B cell (primary cell): ENCODE results near the gene CARMIL1. TPM values are rescaled to one million over a fixed set of nuclear protein-coding genes. Genes with fewer than 3 reads are reported as not detected.

Source experiments
- ATAC-seq: fragments of 200-7000 bp; cut with Tn5 transposase; one replicate; pipeline ENCODE4 v1.10.0; 2021; ENCODE audit warnings: low read depth, mild to moderate bottlenecking, moderate number of reproducible peaks, moderate library complexity
- CTCF ChIA-PET: fragments of 350-600 bp; sonication (Branson Sonifier 250); formaldehyde crosslinking; loops from one replicate; lab custom pipeline; 2021; ENCODE audit warnings: antibody characterized with exemption, inconsistent platforms; lab: Charles Lee
- POLR2A ChIA-PET: fragments of 350-600 bp; sonication (Branson Sonifier 250); formaldehyde crosslinking; loops from one replicate; lab custom pipeline; 2021; ENCODE audit warnings: antibody characterized with exemption; lab: Charles Lee
- DNase-seq: peaks from one replicate; pipeline ENCODE4 v3.0.0; 2013
- H2AFZ ChIP-seq: 2 replicates; pipeline ENCODE4 v1.6.1; 2012; ENCODE audit warnings: mild to moderate bottlenecking, low read depth, low read length; ENCODE audit not compliant: insufficient read depth, poor library complexity, severe bottlenecking
- H3K27ac ChIP-seq, 2 donors: 1 replicate in 1 of 2; 2 replicates in 1 of 2; pipeline ENCODE4 v1.5.1; 2012 to 2013; ENCODE audit warnings: low read length in 2 of 2, mild to moderate bottlenecking in 2 of 2, moderate library complexity in 1 of 2
- H3K27me3 ChIP-seq, 4 experiments: fragments of 200-600 bp in 1 of 4; sonication (generic) in 1 of 4; replicated peaks in 1 of 4; 1 replicate in 2 of 4; 2 replicates in 2 of 4; pipeline versions ENCODE4 v1.6.1 to v1.7.0; 2013 to 2016; ENCODE audit warnings: low read length in 3 of 4, mild to moderate bottlenecking in 2 of 4, mixed read lengths in 1 of 4, moderate library complexity in 1 of 4; ENCODE audit not compliant: insufficient read depth in 4 of 4, control insufficient read depth in 3 of 4; ENCODE audit errors: control extremely low read depth in 1 of 4
- H3K36me3 ChIP-seq, 2 experiments: replicated peaks in 1 of 2; 1 replicate in 1 of 2; 2 replicates in 1 of 2; pipeline versions ENCODE4 v1.6.1 to v1.7.1; 2013; ENCODE audit warnings: low read length in 1 of 2; ENCODE audit not compliant: insufficient read depth in 2 of 2, control insufficient read depth in 1 of 2; ENCODE audit errors: control extremely low read depth in 1 of 2, extremely low read depth in 1 of 2
- H3K4me1 ChIP-seq, 2 donors: fragments of 200-600 bp in 1 of 2; sonication (generic) in 1 of 2; 1 replicate in 1 of 2; 2 replicates in 1 of 2; pipeline versions ENCODE4 v1.5.1 to v1.6.1; 2013 to 2017; ENCODE audit warnings: low read length in 2 of 2; ENCODE audit not compliant: control insufficient read depth in 2 of 2, insufficient read depth in 2 of 2
- H3K4me2 ChIP-seq: replicated peaks from 2 replicates; pipeline ENCODE3; 2012; ENCODE audit warnings: mild to moderate bottlenecking, low read depth, low read length; ENCODE audit not compliant: poor library complexity, severe bottlenecking
- H3K4me3 ChIP-seq, 5 experiments: fragments of 200-600 bp in 1 of 5; sonication (generic) in 1 of 5; 1 replicate in 3 of 5; 2 replicates in 2 of 5; pipeline versions ENCODE4 v1.5.1 to v1.7.0; 2011 to 2016; ENCODE audit warnings: low read length in 4 of 5, mild to moderate bottlenecking in 4 of 5, low read depth in 2 of 5, control low read depth in 1 of 5, moderate library complexity in 1 of 5; ENCODE audit not compliant: insufficient read depth in 1 of 5; ENCODE audit errors: control extremely low read depth in 1 of 5, extremely low read depth in 1 of 5
- H3K79me2 ChIP-seq: fragments of 200-600 bp; sonication (generic); one replicate; pipeline ENCODE4 v1.6.0; 2016; ENCODE audit warnings: low read length; ENCODE audit not compliant: control insufficient read depth, insufficient read depth
- H3K9ac ChIP-seq: fragments of 200-600 bp; sonication (generic); 2 replicates; pipeline ENCODE4 v1.6.1; 2017; ENCODE audit warnings: mild to moderate bottlenecking, low read length, moderate library complexity
- H3K9me3 ChIP-seq, 3 donors: one replicate each; pipeline versions ENCODE4 v1.6.1 to v1.7.1; 2013; ENCODE audit warnings: low read length in 2 of 3; ENCODE audit not compliant: control insufficient read depth in 2 of 3, insufficient read depth in 1 of 3; ENCODE audit errors: control extremely low read depth in 1 of 3
- H4K20me1 ChIP-seq: 2 replicates; pipeline ENCODE4 v1.6.0; 2012; ENCODE audit warnings: mild to moderate bottlenecking, low read length; ENCODE audit not compliant: insufficient read depth, control insufficient read depth, poor library complexity, severe bottlenecking
- H3K27ac Mint-ChIP-seq: one replicate; pipeline ENCODE4 v1.8.0; 2021; ENCODE audit warnings: mixed read lengths
- H3K27me3 Mint-ChIP-seq: one replicate; pipeline ENCODE4 v1.8.0; 2021; ENCODE audit warnings: mixed read lengths
- H3K4me1 Mint-ChIP-seq: one replicate; pipeline ENCODE4 v1.8.0; 2021; ENCODE audit warnings: mixed read lengths
- H3K4me3 Mint-ChIP-seq: one replicate; pipeline ENCODE4 v1.8.0; 2021; ENCODE audit warnings: mixed read lengths
- H3K9me3 Mint-ChIP-seq: one replicate; pipeline ENCODE4 v1.8.0; 2022; ENCODE audit warnings: mixed read lengths; ENCODE audit not compliant: insufficient read depth
- CTCF ChIP-seq: fragments of 200-600 bp; IDR thresholded peaks from one replicate; pipeline ENCODE4 v1.8.0; 2022; ENCODE audit warnings: antibody characterized with exemption, mild to moderate bottlenecking
- EZH2 ChIP-seq: IDR thresholded peaks from 2 replicates; pipeline ENCODE4 v1.6.1; 2012; ENCODE audit warnings: borderline replicate concordance, low read depth, mild to moderate bottlenecking, moderate library complexity, low read length; ENCODE audit not compliant: insufficient read depth, poor library complexity, severe bottlenecking
- WGBS: methylation state at CpG from one replicate; pipeline ENCODE4 v1.1.5; 2013; ENCODE audit warnings: missing lambda C conversion rate; ENCODE audit not compliant: insufficient coverage; 5-methylcytosine and 5-hydroxymethylcytosine counted together
- intact Hi-C: fragments of 100-400 bp; cut with micrococcal nuclease; formaldehyde crosslinking; loops from one replicate; pipeline ENCODE4 v1.10.0; 2022
- polyA plus RNA-seq: library from polyadenylated mRNA; depleted of rRNA; stranded (reverse); fragments of >200 nt; gene quantifications from 2 replicates; pipeline ENCODE4 v1.2.3, GENCODE V29; 2012
- total RNA-seq, 2 donors: library from RNA; stranded (reverse); fragments of 120-200 nt in 1 of 2; gene quantifications; 1 replicate in 1 of 2; 2 replicates in 1 of 2; pipeline versions ENCODE4 v1.2.3 to v1.2.4, GENCODE V29; 2013 to 2022

Gene CARMIL1
- total and polyA plus RNA-seq, 2 donors (not counting 1 experiment from before 2014, with no cell fraction given) = 7.5 to 11.0 TPM

- CTCF ChIA-PET = interaction anchor here (0.7 to 4.9 kb wide), 3 partner anchors 9 to 123 kb away, joined by 3 to 23 read pairs (median 8); no protein-coding TSS in a partner anchor
Observed at GRCh38 chr6:25366903-25367545, 87.8 kb downstream of the CARMIL1 start.

More at GRCh38 chr6:25366903-25367545, 87.8 kb downstream of the CARMIL1 start:
- TF ChIP-seq CTCF (no peak), EZH2 (no peak)
- POLR2A ChIA-PET = interaction anchor here (0.7 kb wide), 1 partner anchor 37 kb away, joined by 6 read pairs; no protein-coding TSS in a partner anchor
- H3K9ac ChIP-seq = peak overlapping the region; percentile 19
- intact Hi-C loops = loop anchor here (10.0 kb wide), 1 partner anchor 88 kb away; no protein-coding TSS in a partner anchor
- no peaks in the 10 kb centered on the region for H3K27me3 Mint-ChIP-seq
- H3K4me1 ChIP-seq = peaks cover 19 to 32% of the 10 kb centered on the region in 2 donors
- no peaks in the 10 kb centered on the region for H3K9me3 Mint-ChIP-seq
- peaks cover 69% of the 10 kb centered on the region for H3K4me1 Mint-ChIP-seq
- no peaks in the 10 kb centered on the region for H3K36me3 ChIP-seq
- H3K27me3 ChIP-seq = no peaks in the 10 kb centered on the region
- peak; percentile 16 for DNase-seq
- peak overlapping the region; percentile 60 for H3K4me2 ChIP-seq
- H3K9me3 ChIP-seq = no peaks in the 10 kb centered on the region
- H3K4me3 ChIP-seq = peak overlapping the region in 4 of 5 experiments; percentile 19 to 38 (median 34)
- peak overlapping the region; percentile 83 for H3K27ac Mint-ChIP-seq
- H4K20me1 ChIP-seq = no peaks in the 10 kb centered on the region
- peaks cover 4% of the 10 kb centered on the region for H3K79me2 ChIP-seq
- peak overlapping the region; percentile 17 to 31 for H3K27ac ChIP-seq
- WGBS = 13% methylated on average over 1 of the region's 1 CpG
- peak; percentile 28 for ATAC-seq
- H3K4me3 Mint-ChIP-seq = peak overlapping the region; percentile 84
- peak overlapping the region; percentile 63 for H2AFZ ChIP-seq
